COLO668 (cell line): Measurements from ENCODE around the gene SH3YL1.

Experiments used
- DNase-seq: peaks from one replicate; lab custom pipeline; 2025; ENCODE audit not compliant: unreplicated experiment; lab: John Stamatoyannopoulos, UW

SH3YL1 gene

GRCh38 chr2:184695-185094 lies 79.1 kb downstream of the SH3YL1 start:
- no peak for DNase-seq

- no peak for DNase-seq
These were observed 81.2 kb downstream of the SH3YL1 start for GRCh38 chr2:182509-183122.

GRCh38 chr2:180311-180710 lies 83.5 kb downstream of the SH3YL1 start:
- DNase-seq = no peak

DNA sequence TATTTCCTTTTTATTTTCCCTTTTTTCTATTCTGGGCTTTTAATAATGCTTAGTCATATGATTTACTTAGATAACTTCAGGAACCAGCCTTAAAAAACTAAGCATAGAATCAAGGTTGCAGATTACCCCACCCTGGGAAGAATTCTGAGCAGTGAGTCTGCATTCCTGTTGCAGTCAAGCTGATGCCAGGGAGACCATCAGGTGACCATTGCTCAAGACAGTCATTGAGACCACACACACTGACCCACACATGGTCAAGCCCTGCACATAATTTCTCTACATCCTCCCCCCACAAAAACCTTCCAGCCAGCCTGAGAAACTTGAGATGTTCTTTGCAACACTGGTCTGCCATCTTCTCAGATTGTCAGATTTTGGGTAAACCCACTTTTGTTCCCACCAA lies 83.9 kb downstream of the SH3YL1 start:
- DNase-seq = no peak

DNA sequence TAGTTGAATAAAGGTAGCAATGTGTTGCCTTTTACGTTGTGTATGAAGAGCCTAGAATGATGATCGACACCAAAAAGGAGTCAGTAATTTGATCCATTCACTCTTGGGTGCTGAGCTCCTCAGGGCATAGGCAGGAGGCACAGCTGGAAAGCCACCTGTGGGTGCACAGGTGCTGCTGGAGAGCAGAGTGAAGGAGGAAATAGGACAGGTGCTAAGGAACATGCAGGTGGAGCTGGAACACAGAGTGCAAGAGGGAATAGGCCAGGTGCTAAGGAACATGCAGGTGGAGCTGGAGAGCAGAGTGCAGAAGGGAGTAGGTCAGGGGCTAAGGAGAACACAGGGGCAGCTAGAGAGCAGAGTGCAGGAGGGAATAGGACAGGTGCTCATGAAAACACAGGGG lies 86.1 kb downstream of the SH3YL1 start:
- DNase-seq = peak; percentile 87

DNA sequence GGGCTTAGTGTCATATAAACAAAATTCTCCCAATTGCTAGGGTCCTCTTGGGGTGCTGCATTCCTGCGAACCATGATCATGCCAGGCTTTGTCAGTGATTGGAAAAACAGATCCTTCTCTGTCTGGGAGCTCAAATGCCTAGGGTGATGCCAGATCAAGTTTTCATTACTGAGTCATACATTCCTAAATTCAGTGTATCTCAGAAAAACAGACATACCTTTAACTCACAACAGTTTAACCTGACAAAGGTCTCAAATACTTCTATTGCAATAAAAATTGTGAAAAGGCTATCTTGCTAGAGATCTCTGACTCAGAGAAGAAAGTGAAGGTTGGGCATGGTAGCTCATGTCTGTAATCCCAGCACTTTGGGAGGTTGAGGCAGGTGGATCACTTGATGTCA lies 86.9 kb downstream of the SH3YL1 start:
- DNase-seq = no peak

- no peak for DNase-seq
These were observed 87.7 kb downstream of the SH3YL1 start for GRCh38 chr2:175880-176820.

DNA sequence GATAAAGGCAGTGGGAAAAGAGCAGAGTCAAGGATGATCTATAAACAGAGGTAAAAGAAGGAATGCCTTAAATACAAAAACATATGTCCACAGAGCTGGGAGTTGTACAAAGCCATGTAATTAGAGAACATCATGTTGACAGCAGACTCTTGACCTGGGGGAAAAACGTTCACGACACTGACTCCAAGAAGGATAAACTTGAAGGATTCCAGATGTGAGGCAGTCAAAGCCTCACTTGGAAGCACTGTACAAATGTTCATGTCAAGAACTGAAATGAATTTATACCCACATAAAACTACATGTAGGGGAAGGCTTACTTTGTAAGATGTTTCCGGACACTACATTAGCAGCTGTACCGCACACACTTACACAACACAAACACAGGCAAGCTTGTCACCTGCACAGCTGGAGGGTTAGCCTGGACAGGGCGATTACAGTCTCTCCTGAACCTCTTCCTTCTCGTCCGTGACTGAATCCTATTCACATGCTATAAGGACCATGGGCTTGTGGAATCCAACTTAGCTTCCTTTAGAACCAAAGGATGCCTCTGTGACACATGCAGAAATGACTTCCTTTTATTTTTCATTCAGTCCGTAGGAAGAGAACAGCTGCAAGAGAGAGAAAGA lies 88.6 kb downstream of the SH3YL1 start:
- DNase-seq = no peak

GRCh38 chr2:172120-172519 lies 91.7 kb downstream of the SH3YL1 start:
- peak; percentile 19 for DNase-seq

DNA sequence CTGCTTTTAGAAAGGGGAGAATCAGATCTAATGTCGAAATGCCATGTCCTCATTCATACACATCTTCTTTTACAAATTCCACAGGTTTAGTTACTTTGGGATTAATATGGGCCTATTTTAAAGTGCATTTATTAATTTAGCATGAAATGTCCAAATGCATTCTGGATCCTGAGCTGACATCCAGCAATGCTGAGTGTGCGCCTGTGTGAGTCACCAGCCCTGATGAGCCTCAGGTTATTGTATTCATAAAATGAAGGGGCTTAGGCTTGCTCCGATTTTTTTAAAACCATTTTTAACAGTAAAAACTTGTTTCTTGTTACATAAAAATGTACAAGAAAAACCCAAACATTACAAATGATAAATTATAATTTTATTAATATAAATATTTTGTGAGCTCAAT lies 94.1 kb downstream of the SH3YL1 start:
- peak; percentile 10 for DNase-seq
